GM21447 (cell line): ENCODE data around the gene TRIM37.
"Not testable (repeated sequence)": the region's sequence is repeated elsewhere in the genome, so short reads cannot be mapped to it uniquely, and the experiment has no call there.

Source experiments
- ATAC-seq: cut with Tn5 transposase; IDR thresholded peaks from one replicate; pipeline ENCODE4 v1.9.1; 2021; ENCODE audit not compliant: unreplicated experiment

The TRIM37 gene, protein sequence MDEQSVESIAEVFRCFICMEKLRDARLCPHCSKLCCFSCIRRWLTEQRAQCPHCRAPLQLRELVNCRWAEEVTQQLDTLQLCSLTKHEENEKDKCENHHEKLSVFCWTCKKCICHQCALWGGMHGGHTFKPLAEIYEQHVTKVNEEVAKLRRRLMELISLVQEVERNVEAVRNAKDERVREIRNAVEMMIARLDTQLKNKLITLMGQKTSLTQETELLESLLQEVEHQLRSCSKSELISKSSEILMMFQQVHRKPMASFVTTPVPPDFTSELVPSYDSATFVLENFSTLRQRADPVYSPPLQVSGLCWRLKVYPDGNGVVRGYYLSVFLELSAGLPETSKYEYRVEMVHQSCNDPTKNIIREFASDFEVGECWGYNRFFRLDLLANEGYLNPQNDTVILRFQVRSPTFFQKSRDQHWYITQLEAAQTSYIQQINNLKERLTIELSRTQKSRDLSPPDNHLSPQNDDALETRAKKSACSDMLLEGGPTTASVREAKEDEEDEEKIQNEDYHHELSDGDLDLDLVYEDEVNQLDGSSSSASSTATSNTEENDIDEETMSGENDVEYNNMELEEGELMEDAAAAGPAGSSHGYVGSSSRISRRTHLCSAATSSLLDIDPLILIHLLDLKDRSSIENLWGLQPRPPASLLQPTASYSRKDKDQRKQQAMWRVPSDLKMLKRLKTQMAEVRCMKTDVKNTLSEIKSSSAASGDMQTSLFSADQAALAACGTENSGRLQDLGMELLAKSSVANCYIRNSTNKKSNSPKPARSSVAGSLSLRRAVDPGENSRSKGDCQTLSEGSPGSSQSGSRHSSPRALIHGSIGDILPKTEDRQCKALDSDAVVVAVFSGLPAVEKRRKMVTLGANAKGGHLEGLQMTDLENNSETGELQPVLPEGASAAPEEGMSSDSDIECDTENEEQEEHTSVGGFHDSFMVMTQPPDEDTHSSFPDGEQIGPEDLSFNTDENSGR

DNA sequence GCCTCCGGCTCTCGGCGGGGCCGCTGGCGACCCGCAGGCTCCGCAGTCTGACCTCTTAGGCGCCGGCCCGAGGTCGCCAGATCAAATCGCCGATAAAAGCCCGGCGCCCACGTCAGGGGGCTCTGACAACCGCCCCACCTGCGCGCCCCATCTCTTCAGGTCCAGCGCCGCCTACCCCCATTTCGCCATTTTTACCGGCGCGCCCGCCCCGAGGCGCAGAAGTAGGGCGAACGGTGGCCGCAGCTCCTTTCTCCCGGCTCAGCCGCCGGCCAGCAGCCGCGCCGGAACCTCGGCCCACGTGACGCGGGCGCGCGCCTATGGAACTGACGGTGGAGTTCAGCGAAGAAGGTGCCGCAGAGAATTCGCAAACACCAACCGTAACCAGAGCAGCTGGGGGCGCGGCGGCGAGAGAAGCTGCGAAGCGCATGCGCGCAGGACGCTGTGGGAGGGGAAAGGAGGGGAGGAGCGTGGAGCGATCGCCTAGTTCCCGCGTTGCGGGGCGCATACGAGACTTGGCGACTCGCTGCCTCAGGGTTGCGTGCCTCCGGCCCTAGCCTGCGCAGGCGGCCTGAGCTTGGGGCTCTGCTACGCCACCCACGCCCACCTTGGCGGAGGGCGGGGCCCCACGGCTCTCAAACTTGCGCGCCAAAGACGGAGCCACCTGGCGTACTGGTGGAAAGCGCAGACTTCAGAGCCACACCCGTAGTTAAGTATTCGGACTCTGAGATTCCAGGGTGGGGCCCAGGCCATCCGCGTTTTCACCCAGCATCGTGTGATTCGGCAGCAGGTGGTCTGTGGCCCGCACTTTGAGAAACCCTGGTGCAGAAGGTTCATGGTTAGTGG is at the start of gene TRIM37:
TSS of gene TRIM37 (minus strand) at position 418 of the 843 bp plus-strand sequence. CDS start 419 bp downstream, outside the sequence.
- ATAC-seq: peak; percentile 88

DNA sequence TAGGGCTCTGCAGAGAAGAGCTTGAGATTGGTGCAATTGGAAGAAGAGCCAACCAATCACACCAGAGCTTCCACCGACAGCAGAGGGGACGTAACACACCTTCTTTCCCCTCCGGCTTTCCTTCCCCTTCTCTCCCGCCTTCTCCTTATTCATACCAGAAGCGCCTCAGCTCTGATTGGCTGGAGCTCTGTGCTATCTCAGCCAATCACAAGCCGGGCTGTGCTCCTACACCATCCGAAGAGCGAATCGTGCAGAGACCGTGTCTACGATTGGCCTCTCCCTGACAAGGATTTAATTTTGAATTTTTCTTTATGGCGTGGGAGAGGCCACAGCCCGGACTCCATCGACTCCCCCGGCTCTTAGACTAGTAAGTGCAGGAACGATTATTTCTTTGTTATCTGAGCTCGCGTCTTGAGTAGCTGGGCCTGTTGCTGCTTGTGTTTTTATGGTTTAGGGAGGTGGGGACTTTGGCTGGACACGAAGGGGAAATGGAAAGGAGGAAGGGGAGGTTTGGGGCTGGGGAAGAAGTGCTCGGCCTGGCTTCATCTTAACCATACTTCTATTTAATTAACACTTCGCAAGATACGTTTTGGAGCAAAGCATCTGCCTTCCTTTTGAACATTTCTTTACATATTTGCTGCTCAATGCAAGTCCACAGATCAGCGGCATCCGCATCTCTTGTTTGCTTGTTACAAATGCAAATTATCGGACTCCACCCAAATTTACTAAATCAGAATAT is 48.9 kb upstream of the TRIM37 start, which contains the start of gene PRR11:
TSS of gene PRR11 (plus strand) at position 308 of the 739 bp plus-strand sequence. CDS start 14,007 bp downstream, outside the sequence.
- ATAC-seq: peak; percentile 88

DNA sequence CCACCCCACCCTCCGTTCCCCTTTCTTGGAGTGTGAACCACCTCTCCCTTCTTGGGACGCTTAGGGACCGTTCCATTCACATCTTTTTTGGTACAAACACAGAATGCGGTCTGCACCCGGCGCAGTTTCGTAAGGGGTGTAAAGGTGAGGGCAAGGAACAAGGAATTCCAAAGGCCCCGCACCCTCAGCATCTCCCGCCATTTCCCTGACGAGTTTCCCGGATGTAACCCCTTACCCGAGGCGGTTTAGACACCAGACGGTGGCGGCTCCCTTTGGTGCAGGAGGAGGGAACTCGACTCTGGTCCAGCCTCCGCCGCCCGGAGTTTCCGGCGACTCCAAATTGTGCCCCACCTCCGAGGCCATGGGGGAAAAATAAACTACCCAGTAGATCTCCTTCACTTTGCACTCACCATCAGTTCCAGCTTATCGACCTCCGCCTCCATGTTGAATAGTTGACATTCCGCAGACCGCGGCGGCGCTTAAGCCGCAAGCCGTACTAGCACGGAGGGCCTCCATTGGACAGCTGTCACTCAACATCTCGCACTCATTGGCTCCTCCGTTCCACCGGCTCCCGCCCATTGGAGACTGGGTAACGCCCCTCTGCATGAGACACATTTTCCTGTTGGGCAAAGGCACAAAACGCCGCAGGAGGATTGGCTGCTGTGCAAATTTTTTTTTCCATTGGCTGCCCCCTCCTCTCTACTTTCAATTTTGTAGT is 48.2 kb upstream of the TRIM37 start, which contains the start of gene SKA2:
TSS of gene SKA2 (minus strand) at position 466 of the 718 bp plus-strand sequence. CDS start at position 443, 23 bp downstream.
- peak; percentile 81 for ATAC-seq

DNA sequence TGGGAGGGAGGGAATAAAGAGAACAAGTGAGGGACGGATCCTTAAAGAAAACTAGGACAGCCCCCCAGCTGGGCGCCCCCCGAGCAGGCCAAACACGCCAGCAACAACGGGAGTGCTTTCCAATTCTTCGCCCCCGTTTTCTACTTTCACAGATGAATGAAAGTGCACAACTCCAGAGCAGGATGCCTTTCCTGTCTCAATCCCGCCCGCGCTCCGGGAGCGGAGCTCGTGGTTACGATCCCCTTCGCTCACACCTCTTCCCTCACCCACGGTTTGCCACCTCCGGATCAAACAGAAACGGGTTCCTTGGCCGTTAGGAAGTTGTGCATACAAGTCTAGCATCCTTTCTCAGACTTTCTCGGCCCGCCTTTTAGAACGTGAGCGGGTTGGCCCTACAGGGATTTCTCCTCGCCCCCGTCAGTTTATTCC is 47.6 kb upstream of the TRIM37 start:
- no peak for ATAC-seq

DNA sequence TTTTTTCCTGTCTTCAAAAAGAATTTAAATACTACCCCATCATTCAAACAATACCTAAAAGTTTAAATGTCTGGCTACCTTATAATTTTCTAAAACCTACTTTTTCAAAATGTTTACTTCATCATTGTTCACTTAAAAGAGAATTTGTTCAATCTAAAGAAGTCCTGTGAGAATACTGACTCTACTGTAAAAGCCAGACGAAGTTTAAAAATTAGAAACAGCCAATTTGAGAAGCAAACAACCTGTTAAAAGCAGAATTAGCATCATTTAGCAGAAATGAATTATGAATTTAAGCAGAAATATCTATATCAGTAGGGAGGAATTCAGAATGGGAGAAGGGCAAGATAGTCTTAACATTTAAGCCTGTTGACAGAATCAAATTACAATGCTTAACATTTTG is 46.2 kb upstream of the TRIM37 start:
- ATAC-seq: no peak

DNA sequence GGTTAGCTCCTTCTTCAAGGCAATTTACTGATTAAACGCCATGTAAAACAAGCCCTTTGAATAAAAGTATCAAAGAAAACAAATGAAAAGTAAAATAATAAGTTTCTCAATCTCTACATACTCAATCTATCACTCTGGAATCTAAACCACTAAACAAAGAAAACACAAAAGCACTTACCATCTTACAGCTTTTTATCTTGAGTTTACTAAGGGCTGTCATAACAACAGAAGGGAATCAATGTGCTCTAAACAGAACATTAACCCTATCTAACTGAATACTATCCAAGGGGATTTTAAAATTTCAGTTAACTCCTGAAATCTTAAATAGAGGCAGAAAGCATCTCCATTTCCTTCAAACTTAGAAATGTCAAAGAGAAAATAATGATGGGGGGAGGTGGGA is 44.9 kb upstream of the TRIM37 start:
- ATAC-seq: no peak

DNA sequence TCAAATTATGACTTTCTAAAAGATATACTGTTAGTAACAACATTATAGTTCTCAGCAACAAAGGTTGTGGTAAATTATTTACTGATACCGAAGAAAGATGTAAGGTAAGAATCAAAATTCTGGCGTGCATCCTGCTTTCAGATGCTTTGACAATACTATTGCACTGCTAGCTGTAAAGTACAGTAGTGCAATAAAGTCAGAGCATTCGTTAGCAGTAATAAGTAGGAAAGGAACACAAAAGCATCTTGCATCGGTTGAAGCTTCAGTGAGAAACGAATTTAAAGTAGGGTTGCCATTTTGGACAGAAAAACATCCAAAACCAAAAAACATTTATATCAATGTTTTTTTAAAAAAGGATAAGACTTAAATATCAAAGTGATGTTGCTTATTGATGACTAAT is 44.3 kb upstream of the TRIM37 start:
- no peak for ATAC-seq

DNA sequence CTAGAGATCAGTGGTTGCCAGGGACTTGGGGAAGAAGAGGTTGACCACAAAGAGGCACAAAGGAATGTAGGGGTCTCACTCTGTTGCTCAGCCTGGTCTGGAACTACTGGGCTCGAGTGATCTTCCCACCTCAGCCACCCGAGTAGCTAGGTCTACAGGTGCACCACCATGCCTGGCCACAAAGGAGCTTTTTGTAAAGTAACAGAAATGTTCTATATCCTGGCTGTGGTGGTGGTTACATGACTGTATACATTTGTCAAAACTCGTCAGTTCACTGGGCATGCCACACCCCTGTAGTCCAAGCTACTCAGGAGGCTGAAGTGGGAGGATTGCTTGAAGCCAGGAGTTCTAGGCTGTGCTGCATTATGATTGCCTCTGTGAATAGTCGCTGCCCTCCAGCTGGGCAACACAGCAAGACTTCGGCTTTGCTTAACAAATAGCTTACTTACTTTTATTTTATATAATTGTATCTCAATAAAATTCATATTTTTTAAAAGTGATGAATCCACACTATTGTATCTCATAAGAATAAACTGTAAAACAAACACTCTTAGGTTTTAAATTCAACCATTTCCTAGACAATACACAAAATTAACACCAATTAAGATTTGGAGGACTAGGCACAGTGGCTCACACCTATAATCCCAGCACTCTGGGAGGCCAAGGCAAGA is 43.3 kb upstream of the TRIM37 start:
- ATAC-seq: no peak

DNA sequence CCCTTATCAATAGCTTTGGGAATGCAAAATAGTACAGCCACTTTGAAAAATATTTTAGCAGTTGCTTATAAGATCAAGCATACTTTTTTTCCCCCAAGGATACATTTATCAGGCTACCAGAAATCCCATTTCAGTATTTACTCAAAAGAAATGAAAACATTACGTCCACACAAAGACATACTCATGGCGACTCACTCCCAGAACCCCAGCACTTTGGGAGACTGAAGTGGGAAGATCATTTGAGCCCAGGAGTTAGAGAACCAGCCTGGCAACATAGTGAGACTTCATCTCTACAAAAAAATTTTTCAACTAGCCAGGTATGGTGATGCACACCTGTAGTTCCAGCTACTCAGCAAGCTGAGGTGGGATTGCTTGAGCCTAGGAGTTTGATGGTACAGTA is 42.4 kb upstream of the TRIM37 start:
- no peak for ATAC-seq

DNA sequence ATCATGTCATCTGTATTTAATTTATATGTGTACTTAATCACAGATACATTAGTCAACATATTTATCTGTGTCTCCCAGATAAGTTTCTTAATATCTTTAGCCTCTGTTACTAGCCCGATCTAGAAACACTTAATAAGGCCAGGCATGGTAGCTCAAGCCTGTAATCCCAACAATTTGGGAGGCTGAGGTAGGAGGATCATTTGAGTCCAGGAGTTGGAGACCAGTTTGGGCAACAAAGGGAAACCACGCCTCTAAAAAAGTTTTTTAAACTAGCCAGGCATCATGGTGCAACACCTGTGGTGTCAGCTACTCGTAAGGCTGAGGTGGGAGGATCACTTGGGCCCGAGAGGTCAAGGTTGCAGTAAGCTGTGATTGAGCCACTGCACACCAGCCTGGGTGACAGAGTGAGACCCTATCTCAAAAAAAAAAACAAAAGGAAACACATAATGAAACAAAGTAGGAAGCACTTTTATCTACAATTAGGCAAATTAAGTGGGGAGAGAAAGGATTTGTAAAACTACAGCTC is 39.0 kb upstream of the TRIM37 start:
- ATAC-seq: no peak

DNA sequence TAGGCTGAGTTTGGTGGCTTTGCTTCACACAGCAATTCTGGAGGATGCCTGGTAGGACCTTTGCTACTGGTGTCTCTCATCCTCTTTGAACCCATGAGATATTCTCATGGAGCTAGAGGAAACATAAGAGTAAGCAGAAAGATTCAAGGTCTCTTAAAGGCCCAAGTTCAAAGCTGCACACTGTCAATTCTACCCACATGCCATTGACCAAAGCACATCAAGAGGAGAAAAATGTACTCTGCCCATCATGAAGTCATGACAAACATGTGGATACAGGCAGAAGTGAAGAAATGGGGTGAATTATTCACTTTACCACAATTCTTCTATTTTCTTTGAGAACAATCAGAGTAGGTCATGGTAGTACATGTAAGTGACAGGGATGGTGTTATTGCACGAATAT is 35.2 kb upstream of the TRIM37 start:
- no peak for ATAC-seq

DNA sequence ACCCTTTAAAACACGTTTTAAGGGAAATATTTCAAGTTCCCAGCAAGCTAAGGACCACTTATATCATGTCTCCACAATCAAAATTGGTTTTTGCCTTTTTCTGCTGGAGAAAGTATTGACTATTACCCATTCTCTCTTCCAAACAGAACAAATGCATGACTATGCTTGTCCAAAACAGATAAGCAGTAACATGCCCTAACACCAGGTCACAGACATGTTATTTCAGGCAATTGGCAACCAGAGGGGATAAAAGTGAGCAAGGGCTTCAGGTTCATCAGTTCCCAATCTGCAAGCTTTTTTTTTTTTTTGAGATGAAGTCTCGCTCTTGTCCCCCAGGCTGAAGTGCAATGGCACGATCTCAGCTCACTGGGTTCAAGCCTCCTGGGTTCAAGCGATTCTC is 33.3 kb upstream of the TRIM37 start:
- ATAC-seq: no peak

DNA sequence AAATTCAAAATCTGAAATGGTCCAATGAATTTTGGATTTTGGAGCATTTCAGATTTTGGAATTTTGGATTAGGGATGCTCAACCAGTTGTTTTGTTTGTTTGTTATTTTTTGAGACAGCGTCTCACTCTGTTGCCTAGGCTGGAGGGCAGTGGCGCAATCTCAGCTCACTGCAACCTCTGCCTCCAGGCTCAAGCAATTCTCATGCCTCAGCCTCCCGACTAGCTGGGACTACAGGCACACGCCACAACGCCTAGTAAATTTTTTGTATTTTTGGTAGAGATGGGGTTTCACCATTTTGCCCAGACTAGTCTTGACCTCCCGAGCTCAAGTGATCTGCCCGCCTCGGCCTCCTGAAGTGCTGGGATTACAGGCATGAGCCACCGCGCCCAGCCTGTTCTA is 31.7 kb upstream of the TRIM37 start:
- not testable (repeated sequence) for ATAC-seq

DNA sequence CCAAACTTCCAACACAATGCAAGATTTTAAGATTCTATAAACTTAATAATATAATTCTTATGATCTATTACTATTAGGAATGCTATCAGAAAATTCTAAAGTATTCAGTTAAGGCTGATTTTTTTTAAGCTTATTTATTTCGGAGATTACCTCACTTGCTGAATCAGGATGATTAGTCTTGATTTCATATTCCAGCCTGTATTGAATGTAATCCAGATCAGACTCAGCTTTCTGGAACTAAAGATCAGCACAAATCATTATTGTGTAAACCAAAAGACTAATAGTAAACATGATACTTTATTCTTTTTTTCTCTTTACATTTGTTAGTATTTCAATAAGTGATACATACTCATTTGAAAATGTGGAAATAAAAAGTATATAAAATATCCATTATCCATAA is 24.5 kb upstream of the TRIM37 start:
- no peak for ATAC-seq

DNA sequence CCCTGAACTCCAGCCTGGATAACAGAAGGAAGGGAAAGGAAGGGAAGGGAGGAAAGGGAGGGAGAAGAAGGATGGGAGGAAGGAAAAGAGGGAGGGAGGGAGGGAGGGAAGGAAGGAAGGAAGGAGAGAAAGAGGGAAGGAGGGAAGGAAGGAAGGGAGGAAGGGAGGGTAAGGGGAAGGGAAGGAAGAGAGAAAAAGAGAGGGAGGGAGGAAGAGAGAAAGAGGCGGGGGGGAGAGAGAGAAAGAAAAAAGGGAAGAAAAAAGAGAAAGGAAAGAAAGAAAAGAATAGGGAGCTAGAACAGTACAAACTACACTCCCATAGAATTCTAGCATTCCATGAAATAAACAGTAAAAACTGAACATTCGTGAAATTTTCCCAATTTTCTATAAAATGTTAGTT is 23.1 kb upstream of the TRIM37 start:
- no peak for ATAC-seq

DNA sequence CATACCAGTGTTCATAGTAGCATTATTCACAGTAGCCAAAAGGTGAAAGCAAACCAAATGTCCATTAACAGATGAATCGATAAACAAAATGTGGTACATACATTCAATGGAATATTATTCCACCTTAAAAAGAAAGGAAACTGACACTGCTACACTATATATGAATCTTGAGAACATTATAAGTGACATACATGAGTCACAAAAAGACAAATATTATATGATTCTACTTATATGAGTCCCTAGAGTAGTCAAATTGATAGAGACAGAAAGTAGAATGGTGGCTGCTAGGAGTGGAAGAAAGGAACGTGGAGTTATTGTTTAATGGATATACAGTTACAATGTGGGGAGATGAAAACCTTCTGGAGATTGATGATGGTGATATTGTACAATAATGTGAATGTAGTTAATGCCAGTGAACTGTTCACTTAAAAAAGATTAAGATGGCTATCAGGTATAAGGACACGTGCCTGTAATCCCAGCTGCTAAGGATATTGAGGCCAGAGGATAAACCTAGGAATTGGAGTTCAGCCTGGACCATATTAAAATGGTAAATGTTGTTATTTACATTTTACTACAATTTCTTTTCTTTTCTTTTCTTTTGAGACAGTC is 20.2 kb upstream of the TRIM37 start:
- ATAC-seq: no peak

DNA sequence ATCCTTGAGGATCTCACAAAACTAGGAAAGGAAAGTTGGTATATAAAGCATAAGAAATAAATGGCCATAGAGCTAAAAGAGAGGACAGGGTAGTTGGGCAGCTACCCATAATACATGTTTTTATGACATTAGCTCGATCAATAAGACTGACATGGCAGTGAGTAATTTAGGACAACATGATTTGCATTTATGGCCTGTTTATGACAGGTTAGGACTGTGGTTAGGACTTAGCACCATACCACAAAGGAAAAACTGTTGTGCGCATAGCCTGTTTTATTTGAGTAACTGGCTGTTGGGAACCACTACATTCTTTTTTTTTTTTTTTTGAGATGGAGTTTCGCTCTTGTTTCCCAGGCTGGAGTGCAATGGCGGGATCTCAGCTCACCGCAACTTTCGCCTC is 18.0 kb upstream of the TRIM37 start:
- ATAC-seq: no peak

DNA sequence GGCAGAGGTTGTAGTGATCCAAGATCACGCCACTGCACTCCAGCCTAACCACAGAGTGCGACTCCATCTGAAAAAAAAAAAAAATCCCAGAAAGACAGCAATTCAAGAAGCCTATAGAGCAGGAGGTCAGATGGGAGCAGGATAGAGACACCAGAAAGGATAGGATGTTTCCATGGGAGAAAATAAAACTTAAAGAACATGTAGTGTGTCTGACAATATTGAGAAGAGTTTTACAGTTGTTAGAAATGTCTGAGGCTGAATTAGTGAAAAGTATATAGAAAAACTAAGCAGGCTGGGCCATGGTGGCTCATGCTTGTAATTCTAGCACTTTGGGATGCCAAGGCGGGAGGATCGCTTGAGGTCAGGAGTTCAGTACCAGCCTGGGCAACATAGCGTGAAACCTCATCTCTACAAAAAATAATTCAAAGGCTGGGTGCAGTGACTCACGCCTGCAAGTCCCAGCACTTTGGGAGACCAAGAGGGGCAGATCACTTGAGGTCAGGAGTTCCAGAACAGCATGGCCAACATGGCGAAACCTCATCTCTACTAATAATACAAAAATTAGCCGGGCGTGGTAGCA is 15.3 kb upstream of the TRIM37 start:
- no peak for ATAC-seq
